ENCODE results near the gene NUP214.

GRCh38 chr9:131094015-131094414, 31.4 kb upstream of the NUP214 start:
- no peak for TF ChIP-seq CTCF (IDR thresholded peaks at IDR 0.05; ENCODE audit: insufficient read depth, low read length)
- no peak for TF ChIP-seq POLR2AphosphoS5 (IDR thresholded peaks at IDR 0.05; ENCODE audit: low read depth)
- no peak for TF ChIP-seq GABPA (IDR thresholded peaks at IDR 0.05; ENCODE audit: low read depth)
- TF ChIP-seq, protein P1, sequence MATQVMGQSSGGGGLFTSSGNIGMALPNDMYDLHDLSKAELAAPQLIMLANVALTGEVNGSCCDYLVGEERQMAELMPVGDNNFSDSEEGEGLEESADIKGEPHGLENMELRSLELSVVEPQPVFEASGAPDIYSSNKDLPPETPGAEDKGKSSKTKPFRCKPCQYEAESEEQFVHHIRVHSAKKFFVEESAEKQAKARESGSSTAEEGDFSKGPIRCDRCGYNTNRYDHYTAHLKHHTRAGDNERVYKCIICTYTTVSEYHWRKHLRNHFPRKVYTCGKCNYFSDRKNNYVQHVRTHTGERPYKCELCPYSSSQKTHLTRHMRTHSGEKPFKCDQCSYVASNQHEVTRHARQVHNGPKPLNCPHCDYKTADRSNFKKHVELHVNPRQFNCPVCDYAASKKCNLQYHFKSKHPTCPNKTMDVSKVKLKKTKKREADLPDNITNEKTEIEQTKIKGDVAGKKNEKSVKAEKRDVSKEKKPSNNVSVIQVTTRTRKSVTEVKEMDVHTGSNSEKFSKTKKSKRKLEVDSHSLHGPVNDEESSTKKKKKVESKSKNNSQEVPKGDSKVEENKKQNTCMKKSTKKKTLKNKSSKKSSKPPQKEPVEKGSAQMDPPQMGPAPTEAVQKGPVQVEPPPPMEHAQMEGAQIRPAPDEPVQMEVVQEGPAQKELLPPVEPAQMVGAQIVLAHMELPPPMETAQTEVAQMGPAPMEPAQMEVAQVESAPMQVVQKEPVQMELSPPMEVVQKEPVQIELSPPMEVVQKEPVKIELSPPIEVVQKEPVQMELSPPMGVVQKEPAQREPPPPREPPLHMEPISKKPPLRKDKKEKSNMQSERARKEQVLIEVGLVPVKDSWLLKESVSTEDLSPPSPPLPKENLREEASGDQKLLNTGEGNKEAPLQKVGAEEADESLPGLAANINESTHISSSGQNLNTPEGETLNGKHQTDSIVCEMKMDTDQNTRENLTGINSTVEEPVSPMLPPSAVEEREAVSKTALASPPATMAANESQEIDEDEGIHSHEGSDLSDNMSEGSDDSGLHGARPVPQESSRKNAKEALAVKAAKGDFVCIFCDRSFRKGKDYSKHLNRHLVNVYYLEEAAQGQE (IDR thresholded peaks at IDR 0.05; ENCODE audit: insufficient replicate concordance, low read depth) = no peak
- no peak for TF ChIP-seq SPI1 (IDR thresholded peaks at IDR 0.05; ENCODE audit: borderline replicate concordance, low read depth)
